HG02981 (cell line): Measurements from ENCODE around the gene MICAL3.
"Not testable (repeated sequence)": the region's sequence is repeated elsewhere in the genome, so short reads cannot be mapped to it uniquely, and the experiment has no call there.

Experiments used
- ATAC-seq: cut with Tn5 transposase; IDR thresholded peaks from one replicate; pipeline ENCODE4 v1.9.1; 2021; ENCODE audit warnings: mild to moderate bottlenecking, moderate library complexity; ENCODE audit not compliant: unreplicated experiment

Gene MICAL3

DNA sequence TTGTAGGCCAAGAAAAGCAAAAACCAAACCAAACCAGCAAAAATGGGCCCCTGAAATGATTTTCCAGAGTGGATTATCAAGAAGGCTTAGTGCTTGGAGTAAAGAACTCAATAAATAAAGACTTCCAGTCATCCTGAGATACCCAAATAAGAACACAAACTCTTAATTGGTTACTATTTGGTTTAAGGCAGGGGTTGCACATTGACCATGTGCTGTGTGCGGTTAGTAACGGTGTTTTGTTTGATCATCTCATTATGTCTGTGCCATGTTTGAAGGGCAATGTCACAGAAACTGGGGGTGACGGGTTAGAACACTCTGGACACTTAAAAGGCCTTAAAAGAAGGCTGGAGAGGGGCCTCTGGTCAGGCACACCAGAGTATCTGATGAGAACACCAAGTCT, 9.7 kb upstream of the MICAL3 start:
- no peak for ATAC-seq

- ATAC-seq, result no peak
Observed at GRCh38 chr22:18033204-18033998, 9.0 kb upstream of the MICAL3 start.

- ATAC-seq, result no peak
Observed at GRCh38 chr22:18032455-18033101, 8.2 kb upstream of the MICAL3 start.

DNA sequence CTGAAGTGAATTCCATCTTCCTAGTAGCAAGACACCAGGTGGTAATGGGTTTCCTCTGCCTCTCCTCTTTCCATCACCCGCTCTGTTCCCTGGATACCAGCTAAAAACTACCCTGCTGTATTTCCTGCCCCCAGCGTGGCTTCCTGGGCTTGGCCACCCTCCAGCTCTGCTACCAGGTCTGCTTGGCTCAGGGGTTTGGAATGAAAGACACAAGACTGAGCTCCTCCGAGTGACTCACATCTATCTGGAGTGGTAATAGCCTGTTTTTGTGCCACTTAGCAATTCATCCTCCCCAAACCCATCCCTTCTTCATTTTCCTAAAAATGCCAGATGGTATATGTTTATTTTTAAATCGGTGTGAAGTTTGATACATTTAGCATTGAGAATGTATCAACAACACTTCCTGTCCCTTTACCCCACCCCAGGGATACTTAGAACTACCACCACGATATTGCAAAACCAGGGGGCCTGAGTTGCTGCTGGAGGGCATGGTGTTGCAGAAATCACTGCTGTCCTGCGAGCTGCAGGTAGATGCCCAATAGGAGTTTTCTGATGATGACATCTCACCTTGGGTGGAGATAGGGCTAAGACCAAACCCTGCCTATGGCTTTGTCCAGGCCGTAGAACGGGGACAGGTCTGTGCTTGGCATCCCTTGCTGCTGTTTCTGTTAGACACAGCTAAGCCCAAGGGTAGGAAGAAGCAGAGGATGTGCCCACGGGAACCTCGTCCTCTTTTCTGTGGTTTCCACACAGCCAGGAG, 7.5 kb upstream of the MICAL3 start:
- ATAC-seq, result no peak

DNA sequence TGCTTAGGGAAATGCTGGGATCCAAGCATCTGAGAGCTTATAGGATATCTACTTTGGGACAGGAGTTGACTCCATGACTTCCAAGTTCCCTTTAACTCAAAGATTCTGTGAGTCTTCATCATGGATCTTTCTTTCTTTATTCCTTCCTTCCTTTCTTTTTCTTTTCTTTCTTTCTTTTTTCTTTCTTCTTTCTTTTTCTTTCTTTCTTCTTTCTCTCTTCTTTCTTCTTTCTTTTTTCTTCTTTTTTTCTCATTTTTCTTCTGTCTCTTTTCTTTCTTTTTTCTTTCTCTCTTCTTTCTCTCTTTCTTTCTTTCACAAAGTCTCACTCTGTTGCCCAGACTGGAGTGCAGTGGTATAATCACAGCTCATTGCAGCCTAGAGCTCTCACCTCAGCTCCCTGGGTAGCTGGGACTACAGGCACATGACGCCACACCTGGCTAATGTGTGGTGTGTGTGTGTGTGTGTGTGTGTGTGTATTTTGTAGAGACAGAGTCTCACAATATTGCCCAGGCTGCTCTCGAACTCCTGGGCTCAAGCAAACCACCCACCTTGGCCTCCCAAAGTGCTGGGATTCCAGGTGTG, 5.4 kb upstream of the MICAL3 start:
- no peak for ATAC-seq

DNA sequence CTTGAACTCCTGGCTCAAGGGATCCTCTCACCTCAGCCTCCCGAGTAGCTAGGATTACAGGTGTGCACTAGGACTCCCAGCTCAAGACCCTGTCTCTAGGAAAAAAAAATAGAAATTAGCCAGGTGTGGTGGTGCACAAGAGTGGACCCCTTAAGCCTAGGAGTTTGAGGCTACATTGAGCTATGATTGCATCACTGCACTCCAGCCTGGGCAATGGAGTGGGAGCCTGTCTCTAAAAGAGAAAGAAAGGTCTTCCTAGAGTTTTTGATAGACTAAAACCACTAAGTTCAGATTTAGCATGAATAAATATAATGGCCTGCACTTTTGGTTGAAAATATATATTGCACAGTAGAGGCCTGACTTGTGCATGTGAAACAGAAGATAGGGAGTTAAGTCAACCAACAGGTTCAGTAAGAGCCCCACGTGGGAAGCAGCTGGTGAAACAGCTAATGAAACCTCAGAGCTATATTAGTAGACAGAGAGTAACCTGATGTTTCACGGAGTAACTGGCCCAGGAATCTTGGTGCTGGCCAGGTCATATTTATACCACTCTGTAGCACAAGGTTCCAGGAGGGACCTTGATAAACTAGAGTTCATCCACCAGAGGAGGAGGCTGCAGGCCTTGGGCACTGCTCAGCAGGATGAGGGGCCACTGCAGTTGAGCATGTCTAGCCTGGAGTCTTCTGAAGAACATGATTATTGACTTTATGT, 4.6 kb upstream of the MICAL3 start:
- ATAC-seq, result no peak

GRCh38 chr22:18025898-18026297, 1.5 kb upstream of the MICAL3 start:
- not testable (repeated sequence) for ATAC-seq

GRCh38 chr22:18024956-18025720, 777 bp upstream of the MICAL3 start:
- ATAC-seq, result no peak

DNA sequence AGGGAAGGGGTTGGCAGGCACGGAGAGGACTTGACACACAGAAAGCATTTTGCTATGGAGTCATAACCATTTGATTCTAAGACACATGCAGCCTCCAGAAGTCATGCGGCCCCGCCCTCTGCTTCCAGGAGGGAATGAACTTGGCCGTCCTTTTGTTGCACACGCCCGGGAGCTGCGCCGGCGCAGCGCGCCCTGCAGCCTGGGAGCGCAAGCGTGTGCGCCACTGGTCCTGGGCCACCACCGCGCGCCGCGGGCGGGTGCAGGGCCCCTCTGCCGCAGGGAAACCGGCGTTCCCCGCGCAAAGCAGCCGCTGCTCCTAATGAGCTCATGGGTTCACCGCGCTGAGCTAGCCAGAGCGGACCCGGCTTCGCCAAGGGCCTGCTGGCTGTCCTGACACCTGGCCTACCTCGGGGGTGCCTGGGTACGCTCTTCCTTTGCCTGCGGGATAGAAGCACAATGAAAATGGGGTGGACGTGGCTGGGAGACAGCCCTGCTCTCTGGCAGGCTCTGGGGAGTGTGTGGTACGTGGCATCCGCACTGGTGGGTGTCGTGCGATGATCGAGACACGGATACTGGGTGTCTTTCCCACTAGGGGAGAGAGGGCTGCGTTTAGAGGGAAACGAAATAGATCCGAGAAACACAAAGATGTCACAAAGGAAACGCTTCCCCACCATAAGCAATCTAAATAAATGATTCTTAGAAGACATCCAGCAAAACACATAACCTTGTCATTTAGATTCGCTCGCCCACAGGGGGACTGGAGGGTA, 669 bp downstream of the MICAL3 start:
- no peak for ATAC-seq

DNA sequence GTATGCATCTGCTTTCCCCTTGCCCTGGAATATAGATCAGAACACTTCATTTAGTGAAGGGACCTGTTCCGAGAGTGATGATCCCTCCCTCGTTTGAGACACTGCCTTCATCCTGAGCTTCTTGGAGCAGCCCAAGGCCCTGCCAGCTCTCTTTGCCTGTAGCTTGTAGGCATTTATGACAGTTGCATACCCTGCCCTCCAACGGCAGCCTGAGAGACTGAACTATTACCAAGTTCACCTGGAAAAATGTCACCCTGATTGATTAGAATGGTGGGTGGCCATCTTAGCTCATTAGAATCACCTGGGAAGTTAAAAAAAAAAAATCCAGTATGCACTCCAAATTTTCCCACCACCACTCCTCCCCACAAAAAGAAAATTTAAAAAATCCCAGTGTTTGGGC, 1.5 kb downstream of the MICAL3 start:
- no peak for ATAC-seq

- ATAC-seq, result no peak
Observed at GRCh38 chr22:18021431-18021830, 2.9 kb downstream of the MICAL3 start.

DNA sequence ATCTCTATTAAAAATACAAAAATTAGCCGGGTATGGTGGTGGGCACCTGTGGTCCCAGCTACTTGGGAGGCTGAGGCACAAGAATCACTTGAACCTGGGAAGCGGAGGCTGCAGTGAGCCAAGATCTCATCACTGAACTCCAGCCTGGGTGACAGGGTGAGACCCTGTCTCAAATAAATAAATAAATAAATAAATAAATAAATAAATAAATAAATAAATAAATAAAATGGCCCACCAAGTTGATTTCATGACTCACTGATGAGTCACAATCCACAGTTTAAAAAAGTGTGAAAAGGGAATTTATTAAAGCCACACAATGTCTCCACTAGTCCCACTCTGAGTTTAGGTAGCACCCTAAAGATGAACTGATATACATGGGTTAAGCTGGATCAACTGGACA, 3.6 kb downstream of the MICAL3 start:
- not testable (repeated sequence) for ATAC-seq

- ATAC-seq, result no peak
Observed at GRCh38 chr22:18013947-18014346, 10.4 kb downstream of the MICAL3 start.

DNA sequence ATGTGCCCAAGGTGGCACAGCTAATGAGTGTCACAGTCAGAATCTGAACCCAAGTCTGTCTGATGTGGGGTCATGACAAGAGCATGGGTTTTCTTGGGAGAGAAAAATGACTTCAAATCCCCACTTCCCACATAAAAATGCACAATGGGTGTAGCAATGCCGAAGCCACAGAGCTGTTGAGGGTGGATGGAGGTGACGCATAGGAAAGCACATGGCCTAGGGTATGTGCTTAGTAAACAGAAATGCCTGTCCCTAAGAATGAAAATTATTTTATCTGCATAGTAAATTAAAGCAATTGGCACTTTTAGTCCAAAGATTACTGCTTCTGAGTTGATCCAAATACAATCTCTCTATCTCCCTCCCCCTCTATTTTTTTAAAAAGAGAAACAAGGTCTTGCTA, 10.9 kb downstream of the MICAL3 start:
- ATAC-seq, result no peak

DNA sequence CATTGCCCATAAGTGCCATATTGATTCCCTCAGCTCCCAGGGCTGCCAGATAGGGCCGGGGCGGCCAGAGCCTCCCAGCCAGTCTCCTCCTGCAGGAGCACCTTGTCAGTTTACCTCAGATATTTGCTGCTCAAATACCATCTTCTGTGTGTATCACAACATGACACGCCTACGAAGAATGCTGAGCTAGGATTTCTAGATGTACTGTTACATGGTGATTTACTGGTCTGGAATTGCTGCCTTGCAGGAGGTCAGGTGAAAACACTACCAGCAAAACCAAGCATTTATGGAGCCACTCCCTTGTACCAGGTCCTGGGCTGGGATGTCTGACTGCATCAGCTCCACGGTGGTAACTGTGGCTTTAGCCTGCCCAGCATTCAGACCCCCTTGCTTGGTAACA, 11.8 kb downstream of the MICAL3 start:
- no peak for ATAC-seq

- ATAC-seq, result no peak
Observed at GRCh38 chr22:18010266-18010665, 14.1 kb downstream of the MICAL3 start.

DNA sequence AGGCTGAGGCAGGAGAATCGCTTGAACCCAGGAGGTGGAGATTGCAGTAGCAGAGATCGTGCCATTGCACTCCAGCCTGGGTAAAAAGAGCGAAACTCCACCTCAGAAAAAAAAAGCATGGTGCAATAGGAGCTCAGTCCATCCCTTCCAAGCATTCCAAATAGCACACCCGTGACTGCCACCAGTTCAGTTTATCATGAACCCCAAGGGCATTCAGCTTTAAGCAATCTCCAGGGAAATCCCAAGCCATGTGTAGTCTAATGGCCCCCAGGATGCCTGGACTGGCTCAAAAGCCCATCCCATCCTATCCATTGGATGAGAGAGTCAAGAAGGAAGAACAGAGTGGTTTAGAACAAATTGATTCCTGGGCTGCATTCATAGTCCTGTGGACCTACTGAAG, 16.2 kb downstream of the MICAL3 start:
- no peak for ATAC-seq

DNA sequence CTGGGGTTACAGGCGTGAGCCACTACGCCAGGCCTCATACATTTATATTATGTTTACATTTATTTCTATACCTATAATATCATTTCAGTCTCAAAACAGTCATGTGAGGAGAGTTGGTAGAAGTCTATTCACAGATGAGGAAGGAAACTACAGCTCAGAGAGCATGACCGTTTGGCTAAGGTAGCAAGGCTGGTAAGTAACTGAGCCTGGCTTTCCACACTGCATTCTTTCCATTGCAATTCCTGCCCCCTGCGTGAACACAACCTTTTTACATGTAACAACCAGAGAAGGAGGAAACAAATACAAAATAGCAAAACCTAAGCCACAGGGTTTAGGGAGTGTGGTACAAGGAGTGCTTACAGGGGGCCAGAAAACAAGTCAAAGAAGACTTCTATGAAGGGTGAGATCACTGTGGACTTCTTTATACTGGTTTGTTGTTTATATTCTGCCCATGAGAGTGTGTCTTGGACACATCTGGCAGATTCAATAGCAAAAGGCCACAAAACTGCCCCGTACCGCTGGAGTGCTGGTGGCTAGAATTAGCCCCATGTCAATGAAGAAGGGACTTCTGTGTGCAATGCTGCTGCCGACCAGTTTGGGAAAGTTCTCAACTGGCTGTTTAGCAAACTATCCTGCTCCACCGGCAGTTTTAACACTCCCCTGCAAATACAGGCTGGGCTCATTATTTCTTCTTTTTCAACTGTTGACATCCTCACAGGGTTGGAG, 19.0 kb downstream of the MICAL3 start:
- no peak for ATAC-seq

DNA sequence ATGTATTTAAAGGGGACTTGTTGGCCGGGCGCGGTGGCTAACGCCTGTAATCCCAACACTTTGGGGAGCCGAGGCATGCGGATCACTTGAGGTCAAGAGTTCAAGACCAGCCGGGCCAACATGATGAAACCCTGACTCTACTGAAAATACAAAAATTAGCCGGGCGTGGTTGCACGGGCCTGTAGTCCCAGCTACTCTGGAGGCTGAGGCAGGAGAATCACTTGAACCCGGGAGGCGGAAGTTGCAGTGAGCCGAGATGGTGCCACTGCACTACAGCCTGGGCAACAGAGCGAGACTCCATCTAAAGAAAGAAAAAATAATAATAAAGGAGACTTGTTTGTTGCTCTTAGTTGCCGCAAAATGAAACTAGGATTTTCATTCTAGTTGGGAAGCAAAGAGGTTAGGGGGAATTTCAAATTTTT, 22.5 kb downstream of the MICAL3 start:
- ATAC-seq, result not testable (repeated sequence)
